Renal cortex interstitium (tissue), 11 donors: ENCODE results near the gene SPOP. TPM values are rescaled to one million over a fixed set of nuclear protein-coding genes. Genes with fewer than 3 reads are reported as not detected.

ENCODE experiments used
- DNase-seq, 11 donors: peaks; one replicate each; pipeline ENCODE4 v3.0.0-alpha.2; 2013; ENCODE audit warnings: low read depth in 9 of 11, low spot score in 4 of 11; ENCODE audit errors: extremely low read depth in 1 of 11
- polyA plus RNA-seq, 3 donors: library from polyadenylated mRNA; unstranded; fragments of 120-200 nt; gene quantifications; one replicate each; pipeline ENCODE4 v1.2.1, GENCODE V29; 2013; ENCODE audit not compliant: insufficient read length in 3 of 3

SPOP gene
- polyA plus RNA-seq, 3 donors = 63.3 to 65.8 (median 64.1) TPM

DNA sequence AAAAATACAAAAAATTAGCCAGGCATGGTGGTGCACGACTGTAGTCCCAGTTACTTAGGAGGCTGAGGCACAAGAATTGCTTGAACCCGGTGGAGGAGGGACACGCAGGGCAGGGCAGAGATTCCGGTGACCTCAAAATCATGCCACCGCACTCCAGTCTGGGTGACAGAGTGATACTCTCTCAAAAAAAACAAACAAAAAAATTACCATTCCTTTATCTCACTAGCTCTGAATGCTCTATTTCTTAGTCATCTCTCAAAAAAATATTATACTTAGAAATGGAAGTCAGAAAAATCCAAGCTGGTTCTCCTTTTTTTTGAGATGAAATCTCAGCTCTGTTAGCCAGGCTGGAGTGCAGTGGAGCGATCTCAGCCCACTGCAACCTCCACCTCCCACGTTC, 40.8 kb downstream of the SPOP start:
- DNase-seq = no peak

DNA sequence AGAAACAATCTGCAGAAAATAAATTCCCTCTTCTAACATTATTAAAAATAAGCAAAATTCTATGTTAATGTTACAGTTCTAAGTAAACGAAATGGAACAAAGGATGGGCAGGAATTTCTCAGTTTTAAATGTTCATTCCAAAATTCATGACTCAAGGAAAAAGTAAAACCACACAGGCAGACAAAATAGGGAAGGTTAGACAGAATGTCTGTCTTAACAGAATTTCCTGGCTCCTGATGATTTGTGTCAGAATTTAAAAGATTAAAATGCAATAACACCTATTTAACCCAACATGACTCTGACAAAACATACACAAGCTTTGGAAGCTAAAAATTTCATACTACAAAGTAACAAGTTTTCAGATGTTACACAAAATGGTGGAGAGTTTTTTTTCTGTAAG, 42.8 kb downstream of the SPOP start:
- no peak for DNase-seq

DNA sequence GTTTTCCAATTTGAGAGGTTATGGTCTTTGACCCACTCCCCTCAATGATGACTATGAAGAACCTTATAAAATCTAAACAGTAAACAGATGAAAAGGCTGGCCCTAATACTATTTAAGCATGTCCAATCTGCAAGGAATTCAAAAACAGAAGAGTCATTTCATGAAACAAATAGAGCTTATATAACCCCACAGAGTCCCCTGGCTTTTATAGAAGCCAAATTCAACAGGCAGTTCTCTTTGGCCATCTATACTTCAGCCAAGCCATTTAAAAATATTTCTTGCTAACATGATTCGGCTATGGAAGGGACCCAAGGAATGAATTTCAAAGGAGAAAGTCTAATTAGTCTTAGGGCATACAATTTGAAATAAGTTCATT, 43.4 kb downstream of the SPOP start:
- DNase-seq = peak in 2 of 11 donors; percentile 9 to 13

DNA sequence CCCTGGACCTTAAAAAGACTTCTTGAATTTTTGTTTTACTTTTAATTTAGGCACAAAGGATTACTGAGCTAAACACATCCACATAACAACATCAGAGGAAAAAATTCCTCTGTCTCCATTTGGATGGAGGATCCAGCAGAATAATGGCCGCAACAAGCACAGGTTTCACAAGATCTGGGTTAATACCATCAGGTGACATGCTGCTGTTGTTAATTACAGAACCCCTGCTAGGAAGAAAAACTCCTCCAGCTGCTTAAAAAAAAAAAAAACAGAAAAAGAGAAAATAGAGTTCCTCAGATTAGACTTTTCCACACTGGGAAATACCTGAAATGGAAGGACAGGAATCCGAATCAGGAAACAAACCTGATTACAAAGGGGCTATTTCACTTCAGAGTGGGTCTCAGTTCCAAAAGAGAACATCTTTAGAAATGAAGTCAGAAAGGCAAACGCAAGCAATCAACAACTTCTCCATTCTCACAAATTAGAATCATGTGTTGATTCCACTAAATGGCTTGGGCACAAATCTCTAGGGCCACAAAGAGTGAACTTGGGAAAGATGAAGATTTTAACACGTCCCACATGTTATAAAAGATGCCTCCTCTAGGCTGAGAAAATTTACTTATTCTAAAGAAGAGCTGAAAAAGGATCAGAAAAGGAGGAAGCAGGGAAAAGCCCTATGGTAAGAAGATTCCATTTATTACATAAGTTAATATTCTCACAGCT, 44.0 kb downstream of the SPOP start:
- DNase-seq = no peak

GRCh38 chr17:49633250-49633649, 44.6 kb downstream of the SPOP start:
- no peak for DNase-seq

GRCh38 chr17:49632201-49632600, 45.7 kb downstream of the SPOP start:
- DNase-seq = no peak

- no peak for DNase-seq
Measured at GRCh38 chr17:49631496-49631895, 46.4 kb downstream of the SPOP start.

DNA sequence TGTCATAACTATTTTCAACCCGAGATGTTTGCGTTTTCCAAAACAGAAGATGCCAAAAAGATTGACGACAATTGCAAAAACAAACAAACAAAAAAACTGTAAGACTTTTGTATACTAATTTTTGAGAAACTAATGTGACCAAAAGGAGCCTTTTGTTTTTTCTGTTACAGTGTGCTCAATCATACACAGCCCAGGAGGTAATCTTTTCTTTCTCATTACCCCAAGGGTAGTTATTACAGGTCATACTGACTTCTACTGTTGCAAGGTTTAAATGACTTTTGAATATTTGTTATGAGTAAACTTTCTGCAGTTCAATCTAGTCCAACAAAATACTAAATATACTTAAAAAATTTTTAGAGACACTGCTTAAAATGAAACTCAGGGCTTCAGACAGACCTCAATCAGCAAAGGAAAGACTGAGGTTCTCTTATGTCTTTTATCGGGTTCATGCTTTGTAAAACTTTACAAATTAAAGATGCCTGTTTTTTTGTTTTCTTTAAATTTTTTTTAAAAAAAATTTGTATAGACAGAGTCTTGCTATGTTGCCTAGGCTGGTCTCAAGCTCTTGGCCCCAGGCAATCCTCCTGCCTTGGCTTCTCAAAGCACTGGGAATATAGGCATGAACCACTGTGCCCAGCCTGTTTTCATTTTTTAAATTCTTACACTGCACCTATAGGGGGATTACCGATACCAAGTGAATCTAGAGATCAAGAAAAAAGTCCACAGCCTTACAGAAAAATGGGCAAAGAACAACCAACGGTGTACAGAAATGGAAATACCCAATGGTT, 47.6 kb downstream of the SPOP start:
- no peak for DNase-seq

GRCh38 chr17:49629447-49629846, 48.5 kb downstream of the SPOP start:
- DNase-seq = no peak

DNA sequence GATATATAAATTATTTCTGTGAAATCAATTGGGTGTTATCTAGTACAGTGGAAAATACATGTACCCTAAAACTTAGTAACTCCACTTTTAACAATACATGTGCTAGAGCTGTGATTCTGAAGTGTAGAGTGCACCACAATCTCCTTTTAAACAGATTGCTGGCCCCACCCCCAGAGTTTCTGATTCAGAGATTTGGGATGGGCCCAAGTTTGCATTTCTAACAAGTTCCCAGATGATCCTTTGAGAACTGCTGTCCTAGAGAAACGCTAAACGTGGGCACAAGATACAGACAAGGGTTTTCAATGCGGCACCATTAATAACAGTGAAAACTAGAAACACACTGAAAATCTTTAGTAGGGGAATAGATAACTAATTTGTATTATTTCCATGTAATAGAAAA, 53.0 kb downstream of the SPOP start:
- no peak for DNase-seq

- no peak for DNase-seq
Measured at GRCh38 chr17:49621946-49622529, 55.9 kb downstream of the SPOP start.

DNA sequence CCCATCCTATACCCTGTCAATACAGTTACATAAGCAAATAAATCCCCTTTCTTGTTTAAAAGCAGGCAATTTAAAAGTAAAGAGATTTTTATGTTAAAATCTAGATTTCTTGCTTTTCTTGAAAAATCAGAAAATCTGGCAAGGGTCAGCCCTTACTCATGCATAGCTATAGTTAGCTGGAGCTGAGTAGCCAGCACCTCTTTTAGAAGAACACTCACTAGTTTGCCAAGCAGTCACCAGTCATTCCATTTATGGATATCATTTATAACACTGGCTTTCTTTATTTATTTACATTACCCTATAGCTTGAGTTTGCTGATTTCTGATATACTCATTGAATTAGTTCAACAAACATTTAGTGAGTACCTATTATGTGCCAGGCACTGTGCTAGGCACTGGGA, 56.5 kb downstream of the SPOP start:
- no peak for DNase-seq

- DNase-seq = no peak
Measured at GRCh38 chr17:49618028-49618611, 59.8 kb downstream of the SPOP start.

GRCh38 chr17:49616601-49617131, 61.2 kb downstream of the SPOP start:
- no peak for DNase-seq

DNA sequence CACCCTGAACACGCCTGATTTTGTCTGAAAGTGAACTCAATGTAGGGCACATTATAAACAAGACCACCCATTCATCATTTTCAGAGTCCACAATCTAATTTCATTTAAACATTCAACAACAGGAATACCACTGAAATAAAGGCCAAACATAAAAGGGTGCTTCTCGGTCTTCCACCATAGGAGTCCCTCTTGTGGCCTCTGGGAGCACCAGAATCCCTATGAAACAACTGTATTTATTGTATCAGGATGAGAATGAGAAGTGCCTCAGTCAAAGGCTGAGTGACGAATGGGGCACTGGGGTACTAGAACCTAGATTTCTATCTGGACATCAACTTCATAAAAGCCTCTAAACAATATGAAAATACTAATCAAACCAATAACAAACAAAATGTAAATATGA, 61.8 kb downstream of the SPOP start:
- no peak for DNase-seq

DNA sequence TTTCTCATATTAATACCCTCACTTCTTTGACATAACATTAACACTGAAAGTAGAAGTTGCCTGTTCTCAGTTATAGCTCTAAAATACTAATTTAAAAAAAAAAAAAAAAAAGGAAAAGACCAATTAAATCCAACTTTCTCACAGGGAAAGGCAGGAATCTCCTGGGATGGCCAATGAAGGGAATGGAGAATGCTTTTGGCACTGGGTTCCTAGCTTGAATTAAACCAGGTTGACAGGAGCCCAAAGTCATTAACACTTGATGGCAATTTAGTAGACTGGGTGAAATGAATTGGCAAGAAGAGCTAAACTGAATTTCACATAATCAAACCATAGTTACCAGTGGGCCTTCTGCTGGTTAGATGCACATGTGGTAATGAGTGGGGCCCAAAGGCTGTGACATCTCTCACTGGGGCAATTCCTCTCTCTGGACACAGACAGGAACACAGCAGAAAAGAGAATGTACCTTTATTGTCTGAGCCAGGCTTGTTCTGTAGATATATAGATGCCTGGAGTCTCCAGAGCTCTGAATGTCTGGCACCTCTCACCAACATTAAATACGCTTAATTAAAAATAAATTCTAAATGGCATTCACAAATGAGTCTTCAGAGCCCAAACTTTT, 64.6 kb downstream of the SPOP start:
- DNase-seq = no peak

DNA sequence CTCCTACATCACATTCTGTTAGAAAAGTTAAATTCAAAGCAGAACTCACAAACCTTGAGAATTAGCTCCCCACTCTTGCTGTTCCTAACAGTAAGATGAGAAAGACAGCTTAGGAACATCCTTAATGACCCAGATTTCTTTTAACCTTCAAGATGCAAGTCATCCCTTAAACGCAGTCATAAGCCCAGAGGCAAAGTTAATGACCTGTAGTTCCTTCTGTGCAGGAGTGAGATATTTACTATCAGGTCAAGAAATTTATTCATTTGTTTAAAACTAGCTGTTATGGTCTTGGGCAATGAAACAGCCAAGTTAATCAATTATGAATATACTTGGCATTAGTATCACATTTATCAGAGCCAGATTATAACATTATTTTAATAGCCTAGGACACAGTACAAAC, 65.2 kb downstream of the SPOP start:
- DNase-seq = no peak

- DNase-seq = no peak
Measured at GRCh38 chr17:49610883-49611584, 66.9 kb downstream of the SPOP start.
